GM19372 (cell line): ENCODE measurements around the gene UFSP1.

ENCODE experiments used
- ATAC-seq: cut with Tn5 transposase; IDR thresholded peaks from one replicate; pipeline ENCODE4 v1.9.1; 2021; ENCODE audit warnings: mild to moderate bottlenecking, low read depth, moderate library complexity; ENCODE audit not compliant: unreplicated experiment

Gene UFSP1

GRCh38 chr7:100896732-100897608 is 7.5 kb upstream of the UFSP1 start:
- no peak for ATAC-seq

GRCh38 chr7:100895956-100896731 is 6.6 kb upstream of the UFSP1 start:
- ATAC-seq: no peak

- ATAC-seq: no peak
Observed at GRCh38 chr7:100895701-100895955, 6.1 kb upstream of the UFSP1 start, which contains the start of gene ACHE. TSS of gene ACHE (minus strand) at chr7:100895888. CDS start at chr7:100894232, 1,656 bp downstream.

GRCh38 chr7:100894860-100895700 is 5.6 kb upstream of the UFSP1 start:
- ATAC-seq: no peak

- no peak for ATAC-seq
Observed at GRCh38 chr7:100893910-100894721, 4.6 kb upstream of the UFSP1 start.

GRCh38 chr7:100893318-100893895 is 3.9 kb upstream of the UFSP1 start:
- no peak for ATAC-seq

GRCh38 chr7:100892364-100893317 is 3.1 kb upstream of the UFSP1 start:
- no peak for ATAC-seq

- ATAC-seq: no peak
Observed at GRCh38 chr7:100891568-100892247, 2.2 kb upstream of the UFSP1 start.

- ATAC-seq: no peak
Observed at GRCh38 chr7:100890653-100891567, 1.4 kb upstream of the UFSP1 start.

- ATAC-seq: no peak
Observed at GRCh38 chr7:100888291-100888987, 1.1 kb downstream of the UFSP1 start.

GRCh38 chr7:100887516-100888290 is 1.8 kb downstream of the UFSP1 start:
- no peak for ATAC-seq

- ATAC-seq: no peak
Observed at GRCh38 chr7:100886936-100887515, 2.5 kb downstream of the UFSP1 start.

GRCh38 chr7:100886142-100886935 is 3.2 kb downstream of the UFSP1 start:
- no peak for ATAC-seq

- ATAC-seq: no peak
Observed at GRCh38 chr7:100885440-100886141, 3.9 kb downstream of the UFSP1 start.
